Transverse colon (tissue), 4 donors: ENCODE data around the gene AQP9. TPM values are rescaled to one million over a fixed set of nuclear protein-coding genes. Genes with fewer than 3 reads are reported as not detected.
"Not testable (repeated sequence)": the region's sequence is repeated elsewhere in the genome, so short reads cannot be mapped to it uniquely, and the experiment has no call there.

Experiments used
- DNase-seq: peaks from one replicate; pipeline ENCODE4 v3.0.0-alpha.2; 2019
- H3K27ac ChIP-seq, 4 donors: fragments of 200-600 bp; sonication (generic); 2 replicates each; pipeline ENCODE4 v1.5.1; 2016 to 2018; ENCODE audit warnings: inconsistent platforms in 4 of 4
- H3K27me3 ChIP-seq: fragments of 200-600 bp; sonication (generic); 2 replicates; pipeline ENCODE4 v1.5.1; 2017; ENCODE audit warnings: inconsistent platforms
- H3K36me3 ChIP-seq, 4 donors: fragments of 200-600 bp; sonication (generic); 2 replicates each; pipeline ENCODE4 v1.5.1; 2017 to 2019; ENCODE audit warnings: inconsistent platforms in 4 of 4
- H3K4me1 ChIP-seq, 4 donors: fragments of 200-600 bp; sonication (generic); 2 replicates each; pipeline ENCODE4 v1.5.1; 2017 to 2020; ENCODE audit warnings: inconsistent platforms in 4 of 4
- H3K4me3 ChIP-seq, 4 donors: fragments of 200-600 bp; sonication (generic); 1 replicate in 1 of 4; 2 replicates in 3 of 4; pipeline versions ENCODE4 v1.5.1 to v1.6.1; 2017 to 2019; ENCODE audit warnings: inconsistent platforms in 4 of 4
- H3K9me3 ChIP-seq, 2 donors: fragments of 200-600 bp; sonication (generic); 2 replicates each; pipeline ENCODE4 v1.5.1; 2017 to 2019; ENCODE audit warnings: inconsistent platforms in 2 of 2
- CTCF ChIP-seq, 5 experiments: fragments of 200-600 bp in 3 of 5; fragments of 450-650 bp in 2 of 5; sonication (generic) in 3 of 5; IDR thresholded peaks; 1 replicate in 2 of 5; 2 replicates in 3 of 5; pipeline ENCODE4 v1.5.1; 2016 to 2017; ENCODE audit warnings: antibody characterized with exemption in 5 of 5, inconsistent platforms in 3 of 5, mild to moderate bottlenecking in 2 of 5, moderate library complexity in 1 of 5
- EP300 ChIP-seq: sonication (generic); formaldehyde crosslinking; IDR thresholded peaks from one replicate; pipeline ENCODE4 v1.6.1; 2017; ENCODE audit warnings: antibody characterized with exemption, low read depth
- POLR2A ChIP-seq: fragments of 450-650 bp; IDR thresholded peaks from one replicate; pipeline ENCODE4 v1.6.1; 2016; ENCODE audit warnings: antibody characterized with exemption, mild to moderate bottlenecking, moderate library complexity
- POLR2AphosphoS5 ChIP-seq, 3 donors: sonication (generic); formaldehyde crosslinking; IDR thresholded peaks; one replicate each; pipeline ENCODE4 v1.6.1; 2016; ENCODE audit warnings: antibody characterized with exemption in 3 of 3
- WGBS, 2 donors: methylation state at CpG; one replicate each; pipeline ENCODE4 v1.1.5; 2018; ENCODE audit warnings: low coverage in 1 of 2; 5-methylcytosine and 5-hydroxymethylcytosine counted together
- in situ Hi-C, 4 donors: fragments of 200-750 bp; cut with MboI; loops; one replicate each; pipeline versions ENCODE4 v1.15.0 to v1.15.1; 2017; ENCODE audit warnings: low sequenced_read_pairs in 3 of 4, low pct_ligation_motif_present in 1 of 4, low pct_unique_long_range_greater_than_20kb in 1 of 4
- intact Hi-C: fragments of 100-400 bp; cut with DNase I; formaldehyde crosslinking; loops from one replicate; pipeline ENCODE4 v1.15.1; 2023; ENCODE audit warnings: low total_unique reads
- total RNA-seq, 4 donors: library from RNA; depleted of rRNA; stranded (reverse); fragments of >200 nt; gene quantifications; one replicate each; pipeline ENCODE4 v1.1.0, GENCODE V29; 2016

AQP9 gene
- total RNA-seq, 4 donors from 2014 or later = 0.14 to 0.32 TPM; not detected in 2

DNA sequence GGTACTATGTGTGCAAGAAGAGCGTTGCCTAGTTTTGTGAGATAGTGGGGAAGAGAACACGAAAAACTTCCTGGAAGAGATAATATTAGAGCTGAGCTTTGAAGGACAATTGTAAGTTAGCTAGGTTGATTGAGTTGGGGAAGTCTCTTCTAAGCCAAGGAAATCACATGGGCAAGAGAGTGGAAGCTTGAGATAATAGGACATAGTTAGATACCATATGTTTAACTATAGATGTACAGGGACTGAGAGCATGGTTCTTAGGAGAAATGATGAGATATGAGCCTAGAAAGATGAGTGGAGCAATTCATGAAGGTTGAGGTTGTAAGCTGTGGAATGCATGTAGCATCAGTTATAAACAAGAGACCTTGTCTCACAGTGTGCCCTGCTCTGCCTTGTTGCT is 30.1 kb upstream of the AQP9 start:
- H3K27me3 ChIP-seq = peaks cover 25% of the 10 kb centered on the region

DNA sequence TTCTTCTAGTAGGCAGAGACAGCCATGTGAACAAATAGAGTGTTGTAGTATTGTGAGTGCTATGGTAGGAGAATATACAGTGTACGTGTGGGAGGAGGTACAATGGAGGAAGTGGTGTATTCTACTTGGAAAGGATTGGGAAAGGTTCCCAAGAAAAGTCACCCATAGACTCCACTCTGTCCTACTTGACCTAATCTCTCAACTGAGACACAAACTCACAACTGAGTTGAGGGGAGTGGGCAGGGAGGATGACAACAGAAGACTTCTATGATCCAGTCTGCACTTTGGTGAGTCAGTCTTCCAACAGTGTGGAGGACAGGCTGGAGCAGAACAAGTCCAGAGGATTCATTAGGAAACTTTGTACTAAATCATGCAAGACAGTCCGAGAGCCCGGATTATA is 28.8 kb upstream of the AQP9 start:
- DNase-seq = no peak
- Histone ChIP-seq H3K36me3 (no peaks in the 10 kb centered on the region), H3K27ac (no peak overlapping the region), H3K27me3 (peaks cover 20% of the 10 kb centered on the region), H3K4me3 (no peak overlapping the region), H3K4me1 (no peaks in the 10 kb centered on the region), H3K9me3 (no peaks in the 10 kb centered on the region)
- intact Hi-C loops (no loop called here), in situ Hi-C loops (no loop called here)
- no peak for TF ChIP-seq POLR2AphosphoS5 (IDR thresholded peaks at IDR 0.05)
- no peak for TF ChIP-seq EP300
- TF ChIP-seq POLR2A = no peak
- TF ChIP-seq CTCF (IDR thresholded peaks at IDR 0.05) = no peak
- WGBS, 2 donors = 79 to 100% methylated on average over 1 to 3 of the region's 3 CpGs

More for the DNA sequence above, 30.1 kb upstream of the AQP9 start:
- TF ChIP-seq CTCF (IDR thresholded peaks at IDR 0.05) (no peak), POLR2A (no peak), POLR2AphosphoS5 (IDR thresholded peaks at IDR 0.05) (no peak), EP300 (no peak)
- 60 to 87% methylated on average over 1 to 2 of the region's 2 CpGs for WGBS, 2 donors
- H3K27ac ChIP-seq = no peak overlapping the region
- H3K9me3 ChIP-seq = no peaks in the 10 kb centered on the region
- intact Hi-C loops = no loop called here
- in situ Hi-C loops = no loop called here
- no peaks in the 10 kb centered on the region for H3K4me1 ChIP-seq
- no peak overlapping the region for H3K4me3 ChIP-seq
- DNase-seq = no peak
- no peaks in the 10 kb centered on the region for H3K36me3 ChIP-seq

- intact Hi-C loops (no loop called here), in situ Hi-C loops (no loop called here)
- H3K36me3 ChIP-seq = no peaks in the 10 kb centered on the region
- H3K4me3 ChIP-seq = no peak overlapping the region
- no peak overlapping the region for H3K27ac ChIP-seq
- no peaks in the 10 kb centered on the region for H3K4me1 ChIP-seq
- DNase-seq = no peak
- 46 to 59% methylated on average over 5 to 6 of the region's 6 CpGs for WGBS, 2 donors
- peaks cover 20% of the 10 kb centered on the region for H3K27me3 ChIP-seq
- H3K9me3 ChIP-seq = no peaks in the 10 kb centered on the region
- TF ChIP-seq CTCF (IDR thresholded peaks at IDR 0.05) = no peak
- TF ChIP-seq POLR2A = no peak
- TF ChIP-seq POLR2AphosphoS5 (IDR thresholded peaks at IDR 0.05) = no peak
- TF ChIP-seq EP300 = no peak
These were observed 27.0 kb upstream of the AQP9 start for GRCh38 chr15:58110999-58111717.

DNA sequence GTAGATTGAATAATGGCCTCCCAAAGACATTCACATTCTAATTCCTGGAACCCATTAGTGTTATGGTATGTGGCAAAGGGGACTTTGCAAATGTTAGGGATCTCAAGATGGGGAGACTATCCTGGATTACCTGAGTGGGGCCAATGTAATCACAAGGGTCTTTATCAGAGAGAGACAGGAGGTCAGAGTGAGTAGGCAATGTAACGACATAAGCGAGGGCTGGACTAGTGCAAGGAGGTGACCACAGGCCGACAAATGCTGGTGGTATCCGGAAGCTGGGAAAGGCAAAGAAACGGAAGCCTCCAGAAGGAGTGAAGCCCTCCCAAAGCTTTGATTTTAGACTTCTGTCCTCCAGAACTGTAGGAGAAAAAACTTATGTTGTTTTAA is 26.5 kb upstream of the AQP9 start:
- no peaks in the 10 kb centered on the region for H3K4me1 ChIP-seq
- DNase-seq = no peak
- TF ChIP-seq POLR2AphosphoS5 (IDR thresholded peaks at IDR 0.05) (no peak), POLR2A (no peak), EP300 (no peak), CTCF (IDR thresholded peaks at IDR 0.05) (no peak)
- H3K9me3 ChIP-seq = no peaks in the 10 kb centered on the region
- intact Hi-C loops (no loop called here), in situ Hi-C loops (no loop called here)
- 89 to 98% methylated on average over 5 of the region's 5 CpGs for WGBS, 2 donors
- no peaks in the 10 kb centered on the region for H3K36me3 ChIP-seq
- H3K27ac ChIP-seq = no peak overlapping the region
- H3K27me3 ChIP-seq = peaks cover 20% of the 10 kb centered on the region
- no peak overlapping the region for H3K4me3 ChIP-seq

DNA sequence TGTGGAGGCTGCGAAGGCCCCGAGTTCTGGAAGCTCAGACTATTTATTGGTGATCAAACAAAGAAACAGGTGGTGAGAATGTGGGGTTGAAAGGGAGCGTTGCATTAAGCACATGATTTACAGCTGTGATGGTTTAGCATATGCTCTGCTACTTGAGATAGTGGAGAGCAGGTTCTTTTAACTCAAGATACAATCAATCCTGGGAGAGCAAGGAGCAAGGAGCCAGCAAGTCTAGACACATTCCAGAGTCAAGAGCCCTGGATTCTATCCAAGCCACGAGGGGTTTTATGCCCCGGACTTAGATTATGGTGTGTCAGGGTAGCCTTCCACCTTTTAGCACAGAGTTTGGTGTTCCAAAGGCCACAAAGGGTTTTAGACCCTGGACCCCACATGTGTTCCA is 24.8 kb upstream of the AQP9 start:
- peaks cover 20% of the 10 kb centered on the region for H3K27me3 ChIP-seq
- 39 to 44% methylated on average over 3 to 5 of the region's 5 CpGs for WGBS, 2 donors
- in situ Hi-C loops, H3K9me3 ChIP-seq, H3K27ac ChIP-seq, H3K4me1 ChIP-seq, DNase-seq, H3K4me3 ChIP-seq, intact Hi-C loops, H3K36me3 ChIP-seq: not testable (repeated sequence)
